ENCODE results near the gene ORAI3.

Gene ORAI3

GRCh38 chr16:30948667-30949649 lies at the start of gene ORAI3:
TSS of gene ORAI3 (plus strand) at chr16:30949068. CDS start at chr16:30949290, 222 bp downstream.
- TF ChIP-seq CTCF (IDR thresholded peaks at IDR 0.05; ENCODE audit: insufficient read depth, low read length, missing control alignments), result no peak
- peak within 1 kb of the TSS; percentile 71 for H3K4me3 ChIP-seq (ENCODE audit: low read depth, low read length)
- POLR2A ChIA-PET, result interaction anchor here (0.6 to 1.0 kb wide), 2 partner anchors 104 to 244 kb away, joined by 3 read pairs; no protein-coding TSS in a partner anchor
- CTCF ChIA-PET, result interaction anchor here (0.8 to 8.4 kb wide), 4 partner anchors 7 to 920 kb away, joined by 3 to 103 read pairs (median 33); partner anchors contain the start of gene VKORC1
- DNase-seq (ENCODE audit: low read depth, low spot score), result no peak

- POLR2A ChIA-PET, result no interaction called here
- DNase-seq (ENCODE audit: low read depth, low spot score), result no peak
- CTCF ChIA-PET, result interaction anchor here (1.3 to 9.1 kb wide), 3 partner anchors 13 to 55 kb away, joined by 4 to 116 read pairs (median 41); no protein-coding TSS in a partner anchor
- TF ChIP-seq CTCF (IDR thresholded peaks at IDR 0.05; ENCODE audit: insufficient read depth, low read length, missing control alignments), result no peak
- no peak overlapping the region for H3K4me3 ChIP-seq (ENCODE audit: low read depth, low read length)
Measured at GRCh38 chr16:30899794-30900193, 49.1 kb upstream of the ORAI3 start.

- TF ChIP-seq CTCF (IDR thresholded peaks at IDR 0.05; ENCODE audit: insufficient read depth, low read length, missing control alignments), result no peak
- POLR2A ChIA-PET, result interaction anchor here (1.7 to 2.5 kb wide), 2 partner anchors 26 to 95 kb away, joined by 7 to 8 read pairs; no protein-coding TSS in a partner anchor
- H3K4me3 ChIP-seq (ENCODE audit: low read depth, low read length), result no peak overlapping the region
- CTCF ChIA-PET, result interaction anchor here (1.2 to 9.1 kb wide), 10 partner anchors 10 to 137 kb away, joined by 3 to 116 read pairs (median 8); partner anchors contain the start of gene RNF40
- DNase-seq (ENCODE audit: low read depth, low spot score), result no peak
Measured at GRCh38 chr16:30900588-30900987, 48.3 kb upstream of the ORAI3 start.

GRCh38 chr16:30901201-30902028 lies 47.5 kb upstream of the ORAI3 start:
- no peak for DNase-seq (ENCODE audit: low read depth, low spot score)
- no peak for TF ChIP-seq CTCF (IDR thresholded peaks at IDR 0.05; ENCODE audit: insufficient read depth, low read length, missing control alignments)
- peak overlapping the region; percentile 51 for H3K4me3 ChIP-seq (ENCODE audit: low read depth, low read length)
- ChIA-PET CTCF (interaction anchor here (0.7 to 9.1 kb wide), 28 partner anchors 9 to 174 kb away, joined by 3 to 116 read pairs (median 5); partner anchors contain the start of genes BCL7C and RNF40), POLR2A (interaction anchor here (0.6 to 2.5 kb wide), 6 partner anchors 27 to 967 kb away, joined by 3 to 8 read pairs (median 4); no protein-coding TSS in a partner anchor)

- CTCF ChIA-PET, result interaction anchor here (0.7 to 9.1 kb wide), 26 partner anchors 10 to 174 kb away, joined by 3 to 116 read pairs (median 6); partner anchors contain the start of genes BCL7C and RNF40
- POLR2A ChIA-PET, result interaction anchor here (0.9 to 2.5 kb wide), 4 partner anchors 27 to 96 kb away, joined by 3 to 8 read pairs (median 6); no protein-coding TSS in a partner anchor
- no peak for DNase-seq (ENCODE audit: low read depth, low spot score)
- H3K4me3 ChIP-seq (ENCODE audit: low read depth, low read length), result peak overlapping the region; percentile 51
- TF ChIP-seq CTCF (IDR thresholded peaks at IDR 0.05; ENCODE audit: insufficient read depth, low read length, missing control alignments), result peak; percentile 7
Measured at GRCh38 chr16:30902029-30902972, 46.6 kb upstream of the ORAI3 start.
